ENCODE measurements around the gene ADARB1.

DNA sequence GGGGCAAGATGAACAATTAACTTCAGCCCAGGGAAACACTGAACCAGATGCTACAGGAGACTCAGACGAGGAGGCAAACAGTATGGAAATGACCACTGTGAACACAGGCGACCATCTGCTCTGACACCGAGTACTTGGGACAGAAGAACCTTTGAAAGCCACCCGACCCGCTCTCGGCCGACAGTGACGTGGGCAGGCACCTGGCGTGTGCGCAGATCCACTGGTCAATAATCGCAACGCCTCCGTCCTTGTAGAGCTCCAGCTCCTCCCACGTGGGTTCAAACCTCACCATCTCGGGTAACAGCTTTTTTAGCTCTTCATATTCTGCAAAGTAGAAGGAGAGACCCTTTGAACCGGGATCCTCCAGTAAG is 193.0 kb downstream of the ADARB1 start:
- no peak for TF ChIP-seq USF2 (IDR thresholded peaks at IDR 0.05; ENCODE audit: low read length)
- TF ChIP-seq CTCF (IDR thresholded peaks at IDR 0.05; ENCODE audit: control extremely low read depth in 1 of 3, insufficient read depth in 1 of 3, low read depth in 1 of 3, low read length in 3 of 3): no peak
- TF ChIP-seq, protein P1, sequence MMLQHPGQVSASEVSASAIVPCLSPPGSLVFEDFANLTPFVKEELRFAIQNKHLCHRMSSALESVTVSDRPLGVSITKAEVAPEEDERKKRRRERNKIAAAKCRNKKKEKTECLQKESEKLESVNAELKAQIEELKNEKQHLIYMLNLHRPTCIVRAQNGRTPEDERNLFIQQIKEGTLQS (IDR thresholded peaks at IDR 0.05; ENCODE audit: insufficient read depth, low read depth, low read length): no peak
- TF ChIP-seq POLR2AphosphoS5 (IDR thresholded peaks at IDR 0.05; ENCODE audit: low read depth, low read length): no peak
- TF ChIP-seq MAFK (IDR thresholded peaks at IDR 0.05; ENCODE audit: low read depth, low read length): no peak
- no peak for TF ChIP-seq CHD2 (IDR thresholded peaks at IDR 0.05; ENCODE audit: low read length)
- TF ChIP-seq CEBPB (IDR thresholded peaks at IDR 0.05; ENCODE audit: low read depth, low read length): no peak
- no peak for TF ChIP-seq BCL11A (IDR thresholded peaks at IDR 0.05; ENCODE audit: low read depth in 2 of 2, low read length in 2 of 2)
- no peak for TF ChIP-seq RFX5 (IDR thresholded peaks at IDR 0.05; ENCODE audit: borderline replicate concordance, low read depth, low read length)
- TF ChIP-seq KDM1A (IDR thresholded peaks at IDR 0.05; ENCODE audit: borderline replicate concordance, low read length): no peak
- TF ChIP-seq, protein P2, sequence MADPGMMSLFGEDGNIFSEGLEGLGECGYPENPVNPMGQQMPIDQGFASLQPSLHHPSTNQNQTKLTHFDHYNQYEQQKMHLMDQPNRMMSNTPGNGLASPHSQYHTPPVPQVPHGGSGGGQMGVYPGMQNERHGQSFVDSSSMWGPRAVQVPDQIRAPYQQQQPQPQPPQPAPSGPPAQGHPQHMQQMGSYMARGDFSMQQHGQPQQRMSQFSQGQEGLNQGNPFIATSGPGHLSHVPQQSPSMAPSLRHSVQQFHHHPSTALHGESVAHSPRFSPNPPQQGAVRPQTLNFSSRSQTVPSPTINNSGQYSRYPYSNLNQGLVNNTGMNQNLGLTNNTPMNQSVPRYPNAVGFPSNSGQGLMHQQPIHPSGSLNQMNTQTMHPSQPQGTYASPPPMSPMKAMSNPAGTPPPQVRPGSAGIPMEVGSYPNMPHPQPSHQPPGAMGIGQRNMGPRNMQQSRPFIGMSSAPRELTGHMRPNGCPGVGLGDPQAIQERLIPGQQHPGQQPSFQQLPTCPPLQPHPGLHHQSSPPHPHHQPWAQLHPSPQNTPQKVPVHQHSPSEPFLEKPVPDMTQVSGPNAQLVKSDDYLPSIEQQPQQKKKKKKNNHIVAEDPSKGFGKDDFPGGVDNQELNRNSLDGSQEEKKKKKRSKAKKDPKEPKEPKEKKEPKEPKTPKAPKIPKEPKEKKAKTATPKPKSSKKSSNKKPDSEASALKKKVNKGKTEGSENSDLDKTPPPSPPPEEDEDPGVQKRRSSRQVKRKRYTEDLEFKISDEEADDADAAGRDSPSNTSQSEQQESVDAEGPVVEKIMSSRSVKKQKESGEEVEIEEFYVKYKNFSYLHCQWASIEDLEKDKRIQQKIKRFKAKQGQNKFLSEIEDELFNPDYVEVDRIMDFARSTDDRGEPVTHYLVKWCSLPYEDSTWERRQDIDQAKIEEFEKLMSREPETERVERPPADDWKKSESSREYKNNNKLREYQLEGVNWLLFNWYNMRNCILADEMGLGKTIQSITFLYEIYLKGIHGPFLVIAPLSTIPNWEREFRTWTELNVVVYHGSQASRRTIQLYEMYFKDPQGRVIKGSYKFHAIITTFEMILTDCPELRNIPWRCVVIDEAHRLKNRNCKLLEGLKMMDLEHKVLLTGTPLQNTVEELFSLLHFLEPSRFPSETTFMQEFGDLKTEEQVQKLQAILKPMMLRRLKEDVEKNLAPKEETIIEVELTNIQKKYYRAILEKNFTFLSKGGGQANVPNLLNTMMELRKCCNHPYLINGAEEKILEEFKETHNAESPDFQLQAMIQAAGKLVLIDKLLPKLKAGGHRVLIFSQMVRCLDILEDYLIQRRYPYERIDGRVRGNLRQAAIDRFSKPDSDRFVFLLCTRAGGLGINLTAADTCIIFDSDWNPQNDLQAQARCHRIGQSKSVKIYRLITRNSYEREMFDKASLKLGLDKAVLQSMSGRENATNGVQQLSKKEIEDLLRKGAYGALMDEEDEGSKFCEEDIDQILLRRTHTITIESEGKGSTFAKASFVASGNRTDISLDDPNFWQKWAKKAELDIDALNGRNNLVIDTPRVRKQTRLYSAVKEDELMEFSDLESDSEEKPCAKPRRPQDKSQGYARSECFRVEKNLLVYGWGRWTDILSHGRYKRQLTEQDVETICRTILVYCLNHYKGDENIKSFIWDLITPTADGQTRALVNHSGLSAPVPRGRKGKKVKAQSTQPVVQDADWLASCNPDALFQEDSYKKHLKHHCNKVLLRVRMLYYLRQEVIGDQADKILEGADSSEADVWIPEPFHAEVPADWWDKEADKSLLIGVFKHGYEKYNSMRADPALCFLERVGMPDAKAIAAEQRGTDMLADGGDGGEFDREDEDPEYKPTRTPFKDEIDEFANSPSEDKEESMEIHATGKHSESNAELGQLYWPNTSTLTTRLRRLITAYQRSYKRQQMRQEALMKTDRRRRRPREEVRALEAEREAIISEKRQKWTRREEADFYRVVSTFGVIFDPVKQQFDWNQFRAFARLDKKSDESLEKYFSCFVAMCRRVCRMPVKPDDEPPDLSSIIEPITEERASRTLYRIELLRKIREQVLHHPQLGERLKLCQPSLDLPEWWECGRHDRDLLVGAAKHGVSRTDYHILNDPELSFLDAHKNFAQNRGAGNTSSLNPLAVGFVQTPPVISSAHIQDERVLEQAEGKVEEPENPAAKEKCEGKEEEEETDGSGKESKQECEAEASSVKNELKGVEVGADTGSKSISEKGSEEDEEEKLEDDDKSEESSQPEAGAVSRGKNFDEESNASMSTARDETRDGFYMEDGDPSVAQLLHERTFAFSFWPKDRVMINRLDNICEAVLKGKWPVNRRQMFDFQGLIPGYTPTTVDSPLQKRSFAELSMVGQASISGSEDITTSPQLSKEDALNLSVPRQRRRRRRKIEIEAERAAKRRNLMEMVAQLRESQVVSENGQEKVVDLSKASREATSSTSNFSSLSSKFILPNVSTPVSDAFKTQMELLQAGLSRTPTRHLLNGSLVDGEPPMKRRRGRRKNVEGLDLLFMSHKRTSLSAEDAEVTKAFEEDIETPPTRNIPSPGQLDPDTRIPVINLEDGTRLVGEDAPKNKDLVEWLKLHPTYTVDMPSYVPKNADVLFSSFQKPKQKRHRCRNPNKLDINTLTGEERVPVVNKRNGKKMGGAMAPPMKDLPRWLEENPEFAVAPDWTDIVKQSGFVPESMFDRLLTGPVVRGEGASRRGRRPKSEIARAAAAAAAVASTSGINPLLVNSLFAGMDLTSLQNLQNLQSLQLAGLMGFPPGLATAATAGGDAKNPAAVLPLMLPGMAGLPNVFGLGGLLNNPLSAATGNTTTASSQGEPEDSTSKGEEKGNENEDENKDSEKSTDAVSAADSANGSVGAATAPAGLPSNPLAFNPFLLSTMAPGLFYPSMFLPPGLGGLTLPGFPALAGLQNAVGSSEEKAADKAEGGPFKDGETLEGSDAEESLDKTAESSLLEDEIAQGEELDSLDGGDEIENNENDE (IDR thresholded peaks at IDR 0.05; ENCODE audit: insufficient replicate concordance, low read length): no peak
- TF ChIP-seq SUZ12 (IDR thresholded peaks at IDR 0.05; ENCODE audit: low read length): no peak

Data from H1 (cell line).